ENCODE data around the gene PRSS50. TPM values are rescaled to one million over a fixed set of nuclear protein-coding genes. Genes with fewer than 3 reads are reported as not detected.

Gene PRSS50
- total RNA-seq, 4 donors from 2014 or later: 0.13 to 0.52 TPM; not detected in 2

DNA sequence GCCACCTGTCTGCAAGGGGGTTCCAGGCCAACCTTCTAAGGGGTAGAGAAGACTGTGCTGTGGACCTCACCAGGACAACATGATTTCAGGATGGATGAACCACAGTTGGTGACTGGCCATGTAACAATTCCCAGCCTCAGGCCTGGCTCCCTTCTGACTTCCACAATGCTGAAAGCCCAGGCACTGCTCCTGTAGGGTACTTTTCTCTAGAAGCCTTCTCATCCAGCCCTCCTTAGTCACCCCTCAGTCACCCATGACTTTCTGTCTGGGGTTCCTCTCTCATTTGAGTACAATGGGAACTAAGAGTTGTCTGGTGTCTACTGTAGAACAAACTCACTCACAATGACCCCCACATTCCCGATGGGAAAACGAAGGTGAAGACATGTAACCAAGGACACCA is 32.8 kb downstream of the PRSS50 start:
- no peak for DNase-seq (ENCODE audit: low spot score in 2 of 2)
- no peak overlapping the region for H3K4me3 ChIP-seq (ENCODE audit: low read depth, poor library complexity, severe bottlenecking)
- WGBS, 2 donors: 92 to 98% methylated on average over 2 of the region's 2 CpGs
- intact Hi-C loops (cut with DNase I; ENCODE audit: low total_unique reads): no loop called here
- TF ChIP-seq CTCF (IDR thresholded peaks at IDR 0.05): no peak
- no peak for TF ChIP-seq POLR2A (IDR thresholded peaks at IDR 0.05)

GRCh38 chr3:46682974-46683373 is 34.7 kb downstream of the PRSS50 start:
- intact Hi-C loops (cut with DNase I; ENCODE audit: low total_unique reads): no loop called here
- TF ChIP-seq CTCF (IDR thresholded peaks at IDR 0.05) (no peak), POLR2A (IDR thresholded peaks at IDR 0.05) (no peak)
- DNase-seq (ENCODE audit: low spot score in 2 of 2): no peak
- H3K4me3 ChIP-seq (ENCODE audit: low read depth, poor library complexity, severe bottlenecking): no peak overlapping the region
- 82 to 85% methylated on average over 11 of the region's 11 CpGs for WGBS, 2 donors

GRCh38 chr3:46681856-46682540 is 35.7 kb downstream of the PRSS50 start:
- H3K4me3 ChIP-seq (ENCODE audit: low read depth, poor library complexity, severe bottlenecking): no peak overlapping the region
- 75 to 82% methylated on average over 9 to 13 of the region's 13 CpGs for WGBS, 2 donors
- intact Hi-C loops (cut with DNase I; ENCODE audit: low total_unique reads): no loop called here
- TF ChIP-seq POLR2A (IDR thresholded peaks at IDR 0.05): no peak
- no peak for TF ChIP-seq CTCF (IDR thresholded peaks at IDR 0.05)
- DNase-seq (ENCODE audit: low spot score in 2 of 2): no peak

DNA sequence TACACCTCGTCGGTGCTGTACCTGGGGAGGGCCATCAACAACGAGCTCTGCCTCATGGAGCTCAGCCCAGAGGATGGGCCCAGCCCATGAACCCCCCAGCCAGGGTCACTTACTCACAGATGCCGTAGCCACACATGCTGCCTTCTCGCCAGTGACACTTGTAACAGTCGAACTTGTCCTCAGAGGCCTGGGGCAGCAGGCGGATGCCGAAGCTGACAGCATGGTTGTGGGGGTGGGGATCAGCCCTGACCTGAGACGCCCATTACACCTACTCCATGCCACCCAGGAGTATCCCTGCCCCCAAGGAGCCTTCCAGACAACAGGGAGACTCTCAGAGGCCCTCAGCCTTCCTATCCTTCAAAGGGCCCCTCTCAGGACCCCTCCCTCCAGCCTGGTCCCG is 36.3 kb downstream of the PRSS50 start:
- no peak overlapping the region for H3K4me3 ChIP-seq (ENCODE audit: low read depth, poor library complexity, severe bottlenecking)
- no peak for DNase-seq (ENCODE audit: low spot score in 2 of 2)
- 77 to 90% methylated on average over 6 to 10 of the region's 10 CpGs for WGBS, 2 donors
- intact Hi-C loops (cut with DNase I; ENCODE audit: low total_unique reads): no loop called here
- TF ChIP-seq CTCF (IDR thresholded peaks at IDR 0.05): no peak
- TF ChIP-seq POLR2A (IDR thresholded peaks at IDR 0.05): no peak

DNA sequence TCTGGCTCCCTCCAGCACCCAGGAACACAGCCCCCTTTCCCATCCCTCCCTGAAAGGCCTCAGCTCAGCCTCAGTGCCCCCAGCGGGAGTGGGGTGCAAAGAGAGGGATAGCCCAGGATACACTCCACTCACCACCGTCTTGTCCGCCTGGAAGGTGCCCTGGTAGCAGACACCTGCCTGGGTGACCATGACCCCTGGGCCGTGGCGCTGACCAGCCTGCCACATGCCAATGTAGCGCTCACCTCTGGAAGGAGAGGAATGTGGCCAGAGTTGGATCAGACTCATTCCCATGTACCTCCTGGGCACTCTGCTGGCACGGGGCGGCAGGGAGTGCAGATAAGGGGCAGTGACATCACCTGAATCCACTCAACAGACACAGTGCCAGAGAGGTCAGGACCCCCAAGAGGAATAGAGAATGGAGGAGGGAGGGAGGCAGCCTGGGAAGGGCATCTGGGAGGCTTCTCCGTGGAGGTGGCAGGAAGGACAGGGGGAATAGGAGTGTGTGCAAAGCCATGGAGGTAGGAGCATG is 37.3 kb downstream of the PRSS50 start:
- intact Hi-C loops (cut with DNase I; ENCODE audit: low total_unique reads): no loop called here
- DNase-seq (ENCODE audit: low spot score in 2 of 2): no peak
- no peak overlapping the region for H3K4me3 ChIP-seq (ENCODE audit: low read depth, poor library complexity, severe bottlenecking)
- TF ChIP-seq POLR2A (IDR thresholded peaks at IDR 0.05) (no peak), CTCF (IDR thresholded peaks at IDR 0.05) (no peak)
- WGBS, 2 donors: 83 to 96% methylated on average over 8 to 9 of the region's 9 CpGs

GRCh38 chr3:46679681-46680080 is 38.0 kb downstream of the PRSS50 start:
- TF ChIP-seq CTCF (IDR thresholded peaks at IDR 0.05) (no peak), POLR2A (IDR thresholded peaks at IDR 0.05) (no peak)
- DNase-seq (ENCODE audit: low spot score in 2 of 2): no peak
- H3K4me3 ChIP-seq (ENCODE audit: low read depth, poor library complexity, severe bottlenecking): no peak overlapping the region
- intact Hi-C loops (cut with DNase I; ENCODE audit: low total_unique reads): no loop called here
- WGBS, 2 donors: 78 to 88% methylated on average over 5 of the region's 5 CpGs
